H1 (cell line): ENCODE data around the gene RTEL1. TPM values are rescaled to one million over a fixed set of nuclear protein-coding genes. Genes with fewer than 3 reads are reported as not detected.

ENCODE experiments used
- CTCF ChIA-PET: fragments of 300-600 bp; sonication (Branson Sonifier 250); formaldehyde crosslinking; loops from one replicate; lab custom pipeline; 2021; ENCODE audit not compliant: partially characterized antibody; lab: Charles Lee
- POLR2A ChIA-PET: fragments of 300-600 bp; sonication (Branson Sonifier 250); formaldehyde crosslinking; loops from one replicate; lab custom pipeline; 2021; ENCODE audit warnings: inconsistent platforms; ENCODE audit not compliant: partially characterized antibody; lab: Charles Lee
- DNase-seq, 2 experiments: peaks; one replicate each; pipeline versions ENCODE4 v3.0.0 to v3.0.0-alpha.2; 2010 to 2022; ENCODE audit warnings: low spot score in 2 of 2, low read depth in 1 of 2, mixed read lengths in 1 of 2
- FAIRE-seq: peaks from 2 replicates; lab custom pipeline; 2011; peaks lifted over from hg19 to GRCh38; lab: Jason Lieb, UNC
- H2AFZ ChIP-seq: 2 replicates; pipeline ENCODE4 v1.8.1; 2012; ENCODE audit warnings: low read length, inconsistent platforms
- H2AK5ac ChIP-seq: 2 replicates; pipeline ENCODE4 v1.6.1; 2013; ENCODE audit warnings: low read depth, low read length
- H2BK120ac ChIP-seq: replicated peaks from 2 replicates; pipeline ENCODE3; 2013; ENCODE audit warnings: low read depth, low read length, inconsistent platforms
- H2BK12ac ChIP-seq: 2 replicates; pipeline ENCODE4 v1.6.1; 2013; ENCODE audit warnings: low read depth, low read length
- H2BK15ac ChIP-seq: 2 replicates; pipeline ENCODE4 v1.6.1; 2013; ENCODE audit warnings: low read length
- H2BK20ac ChIP-seq: 2 replicates; pipeline ENCODE4 v1.6.1; 2013; ENCODE audit warnings: low read length
- H2BK5ac ChIP-seq: 2 replicates; pipeline ENCODE4 v1.6.1; 2013; ENCODE audit warnings: low read depth, low read length
- H3K14ac ChIP-seq: 2 replicates; pipeline ENCODE4 v1.6.1; 2013; ENCODE audit warnings: inconsistent platforms; ENCODE audit not compliant: insufficient read length
- H3K18ac ChIP-seq: 2 replicates; pipeline ENCODE4 v1.6.1; 2013; ENCODE audit warnings: low read length; ENCODE audit errors: extremely low read depth
- H3K23ac ChIP-seq: 2 replicates; pipeline ENCODE4 v1.6.1; 2013; ENCODE audit warnings: inconsistent platforms; ENCODE audit not compliant: insufficient read length
- H3K23me2 ChIP-seq: 2 replicates; pipeline ENCODE4 v1.6.1; 2013; ENCODE audit warnings: low read depth, low read length
- H3K27ac ChIP-seq: 2 replicates; pipeline ENCODE4 v1.6.1; 2011; ENCODE audit warnings: low read depth, low read length, inconsistent platforms
- H3K27me3 ChIP-seq, 4 experiments: replicated peaks in 1 of 4; 1 replicate in 1 of 4; 2 replicates in 3 of 4; pipeline versions ENCODE4 v1.6.1 to v1.8.1; 2011 to 2013; ENCODE audit warnings: low read length in 3 of 4, mild to moderate bottlenecking in 3 of 4, inconsistent platforms in 2 of 4, mixed read lengths in 2 of 4, moderate library complexity in 1 of 4; ENCODE audit not compliant: control insufficient read depth in 3 of 4, insufficient read depth in 3 of 4; ENCODE audit errors: extremely low read depth in 1 of 4
- H3K36me3 ChIP-seq, 4 experiments: 2 replicates each; pipeline versions ENCODE4 v1.6.1 to v1.8.1; 2011 to 2013; ENCODE audit warnings: mild to moderate bottlenecking in 4 of 4, low read length in 3 of 4, moderate library complexity in 2 of 4, control low read depth in 1 of 4, inconsistent platforms in 1 of 4; ENCODE audit not compliant: insufficient read depth in 4 of 4, control insufficient read depth in 2 of 4
- H3K4ac ChIP-seq: replicated peaks from 2 replicates; pipeline ENCODE3; 2013; ENCODE audit warnings: low read length, low read depth, mixed read lengths, inconsistent platforms; ENCODE audit not compliant: insufficient read length
- H3K4me1 ChIP-seq, 4 experiments: replicated peaks in 1 of 4; 1 replicate in 1 of 4; 2 replicates in 3 of 4; pipeline versions ENCODE4 v1.6.1 to v1.8.1; 2011 to 2013; ENCODE audit warnings: low read length in 3 of 4, inconsistent platforms in 2 of 4, mixed read lengths in 1 of 4; ENCODE audit not compliant: insufficient read depth in 4 of 4, control insufficient read depth in 3 of 4
- H3K4me2 ChIP-seq, 2 experiments: 2 replicates each; pipeline versions ENCODE4 v1.6.1 to v1.8.1; 2011 to 2013; ENCODE audit warnings: low read depth in 2 of 2, low read length in 2 of 2, control low read depth in 1 of 2, inconsistent platforms in 1 of 2, mild to moderate bottlenecking in 1 of 2; ENCODE audit not compliant: insufficient read depth in 1 of 2
- H3K4me3 ChIP-seq, 4 experiments: fragments of 200-600, 300-600 bp in 1 of 4; sonication (generic), shearing (Covaris generic), sonication (Bioruptor Twin) in 1 of 4; 2 replicates each; pipeline versions ENCODE4 v1.5.1 to v1.8.1; 2011 to 2016; ENCODE audit warnings: low read length in 4 of 4, low read depth in 3 of 4, control low read depth in 2 of 4, inconsistent platforms in 2 of 4, mild to moderate bottlenecking in 2 of 4, mixed read lengths in 1 of 4, moderate library complexity in 1 of 4; ENCODE audit not compliant: insufficient read depth in 2 of 4; ENCODE audit errors: extremely low read depth in 1 of 4
- H3K56ac ChIP-seq: replicated peaks from 2 replicates; pipeline ENCODE3; 2013; ENCODE audit warnings: low read depth, mild to moderate bottlenecking, mixed read lengths, low read length, inconsistent platforms; ENCODE audit not compliant: insufficient read length
- H3K79me1 ChIP-seq: 2 replicates; pipeline ENCODE4 v1.6.1; 2013; ENCODE audit warnings: low read depth, low read length, control low read depth
- H3K79me2 ChIP-seq, 2 experiments: 2 replicates each; pipeline versions ENCODE4 v1.6.1 to v1.8.1; 2012 to 2013; ENCODE audit warnings: low read length in 2 of 2, mild to moderate bottlenecking in 2 of 2, inconsistent platforms in 1 of 2; ENCODE audit not compliant: insufficient read depth in 2 of 2, control insufficient read depth in 1 of 2
- H3K9ac ChIP-seq, 4 experiments: replicated peaks in 1 of 4; 1 replicate in 1 of 4; 2 replicates in 3 of 4; pipeline versions ENCODE4 v1.6.1 to v1.8.1; 2011 to 2013; ENCODE audit warnings: low read depth in 3 of 4, low read length in 3 of 4, control low read depth in 2 of 4, mild to moderate bottlenecking in 2 of 4, moderate library complexity in 2 of 4, inconsistent platforms in 1 of 4; ENCODE audit errors: extremely low read depth in 1 of 4
- H3K9me3 ChIP-seq, 2 experiments: 2 replicates each; pipeline versions ENCODE4 v1.6.1 to v1.8.1; 2012 to 2013; ENCODE audit warnings: mild to moderate bottlenecking in 2 of 2, moderate library complexity in 2 of 2, control low read depth in 1 of 2, inconsistent platforms in 1 of 2, low read depth in 1 of 2, low read length in 1 of 2, mixed read lengths in 1 of 2; ENCODE audit not compliant: insufficient read depth in 2 of 2
- H4K20me1 ChIP-seq, 2 experiments: replicated peaks in 1 of 2; 2 replicates each; pipeline versions ENCODE3 to v1.8.1; 2011 to 2013; ENCODE audit warnings: inconsistent platforms in 2 of 2, low read length in 2 of 2, mild to moderate bottlenecking in 1 of 2; ENCODE audit not compliant: insufficient read depth in 2 of 2, control insufficient read depth in 1 of 2
- H4K5ac ChIP-seq: 2 replicates; pipeline ENCODE4 v1.6.1; 2013; ENCODE audit warnings: low read length, low read depth, mixed read lengths, inconsistent platforms; ENCODE audit not compliant: insufficient read length
- H4K8ac ChIP-seq: 2 replicates; pipeline ENCODE4 v1.8.0; 2013; ENCODE audit warnings: mild to moderate bottlenecking, moderate library complexity, low read length, inconsistent platforms; ENCODE audit not compliant: insufficient read depth; ENCODE audit errors: extremely low read depth
- H4K91ac ChIP-seq: replicated peaks from 2 replicates; pipeline ENCODE3; 2013; ENCODE audit warnings: low read length, mixed read lengths, inconsistent platforms; ENCODE audit not compliant: insufficient read length
- ASH2L ChIP-seq: fragments of 200-600, 300-600 bp; sonication (generic); IDR thresholded peaks from one replicate; pipeline ENCODE4 v1.7.1; 2017; ENCODE audit warnings: low read length
- CHD1 ChIP-seq: IDR thresholded peaks from 2 replicates; pipeline ENCODE4 v1.6.1; 2012; ENCODE audit warnings: low read depth, low read length, improper control_type of control experiment
- CTBP2 ChIP-seq: IDR thresholded peaks from 2 replicates; pipeline ENCODE4 v1.7.0; 2011; ENCODE audit warnings: borderline replicate concordance, mild to moderate bottlenecking, moderate library complexity, mixed read lengths, low read length; ENCODE audit not compliant: insufficient read depth, insufficient read length
- GTF2F1 ChIP-seq: IDR thresholded peaks from 2 replicates; pipeline ENCODE4 v1.6.1; 2012; ENCODE audit warnings: low read depth, low read length, improper control_type of control experiment, borderline replicate concordance
- HDAC6 ChIP-seq: IDR thresholded peaks from one replicate; pipeline ENCODE4 v1.7.1; 2012; ENCODE audit warnings: low read depth, mild to moderate bottlenecking, inconsistent platforms, low read length, moderate library complexity
- JUN ChIP-seq: IDR thresholded peaks from 2 replicates; pipeline ENCODE4 v1.6.1; 2011; ENCODE audit warnings: low read depth, mild to moderate bottlenecking, improper control_type of control experiment, low read length
- PHF8 ChIP-seq: fragments of 200-600 bp; sonication (generic); conservative IDR thresholded peaks from 2 replicates; pipeline ENCODE4 v1.7.1; 2012; ENCODE audit warnings: low read depth, mild to moderate bottlenecking, inconsistent platforms, low read length, moderate library complexity
- POLR2A ChIP-seq, 2 experiments: IDR thresholded peaks; 1 replicate in 1 of 2; 2 replicates in 1 of 2; pipeline ENCODE4 v1.6.1; 2011; ENCODE audit warnings: low read depth in 2 of 2, low read length in 2 of 2, mild to moderate bottlenecking in 2 of 2; ENCODE audit errors: control extremely low read depth in 1 of 2
- RFX5 ChIP-seq: IDR thresholded peaks from 2 replicates; pipeline ENCODE4 v1.6.1; 2011; ENCODE audit warnings: low read depth, low read length, improper control_type of control experiment, borderline replicate concordance
- SIX5 ChIP-seq: IDR thresholded peaks from 2 replicates; pipeline ENCODE4 v1.6.1; 2011; ENCODE audit warnings: mild to moderate bottlenecking, low read depth, low read length
- WGBS, 2 experiments: shearing (Covaris generic) in 1 of 2; methylation state at CpG; one replicate each; pipeline versions ENCODE4 v1.1.6 to v1.1.7; 2013 to 2015; ENCODE audit warnings: low lambda C conversion rate in 2 of 2, mixed read lengths in 2 of 2, inconsistent platforms in 1 of 2, low coverage in 1 of 2, missing lambda C conversion rate in 1 of 2; ENCODE audit not compliant: insufficient replicate concordance in 2 of 2, insufficient coverage in 1 of 2, insufficient read length in 1 of 2; ENCODE audit errors: extremely low coverage in 1 of 2, missing lambda C conversion rate in 1 of 2; 5-methylcytosine and 5-hydroxymethylcytosine counted together
- polyA plus RNA-seq, 7 experiments: library from polyadenylated mRNA; depleted of rRNA in 3 of 7; stranded (reverse) in 5 of 7; unstranded in 2 of 7; fragments of >200 nt in 5 of 7; fragments of 200-250 nt in 2 of 7; gene quantifications; 1 replicate in 5 of 7; 2 replicates in 1 of 7; 4 replicates in 1 of 7; pipeline versions ENCODE4 v1.2.1 to v1.2.3, GENCODE V29; 2011 to 2013; ENCODE audit warnings: missing spikeins in 2 of 7, mixed read lengths in 2 of 7
- total RNA-seq: library from RNA; stranded (reverse); fragmentation: NEBNext Ultra II Directional; extraction: Animal tissue kit (Norgen Biotek cat#: 25700); gene quantifications from 2 replicates; pipeline ENCODE4 v1.2.1, GENCODE V29; 2021
- TF ChIP-seq, protein P1 (sequence below): IDR thresholded peaks from 2 replicates; pipeline ENCODE4 v1.6.1; 2012; ENCODE audit warnings: inconsistent platforms

Gene RTEL1
- total and polyA plus RNA-seq, 2 of the 8 experiments (the other 6 are each of a cell fraction or from before 2014, with no cell fraction given) = 16.2 to 37.1 TPM

DNA sequence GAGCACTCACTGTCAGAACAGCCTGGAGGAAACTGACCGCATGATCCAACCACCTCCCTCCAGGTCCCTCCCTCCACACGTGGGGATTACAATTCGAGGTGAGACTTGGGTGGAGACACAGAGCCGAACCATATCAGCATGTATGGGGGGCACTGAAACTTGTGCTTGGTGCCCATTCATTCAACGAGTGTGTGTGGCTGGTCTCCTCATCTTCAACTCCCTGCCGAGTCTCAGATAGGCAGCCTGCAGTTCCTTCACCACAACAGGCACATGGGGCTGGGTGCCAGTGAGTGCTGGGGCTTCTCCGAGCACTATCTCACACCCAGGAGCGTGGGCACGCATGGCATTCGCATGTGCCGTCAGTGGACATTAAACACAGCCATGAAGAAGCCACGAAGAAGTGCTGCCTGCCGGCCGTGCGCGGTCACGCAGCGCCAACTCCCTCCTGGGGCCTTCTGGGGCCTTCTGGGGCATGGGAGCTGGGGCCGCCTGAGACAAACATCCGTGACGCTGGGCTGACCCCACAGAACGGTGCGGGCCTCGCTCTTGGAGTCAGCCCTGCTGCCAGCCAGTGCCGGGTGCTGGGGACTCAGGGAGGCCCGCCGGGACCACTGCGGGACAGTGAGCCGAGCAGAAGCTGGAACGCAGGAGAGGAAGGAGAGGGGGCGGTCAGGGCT, 714 bp upstream of the RTEL1 start:
- no peaks in the 10 kb centered on the region for H3K9me3 ChIP-seq
- no peak overlapping the region for H2BK20ac ChIP-seq
- no peak overlapping the region for H3K23ac ChIP-seq
- DNase-seq (no peak), FAIRE-seq (no peak)
- ChIA-PET POLR2A (interaction anchor here (0.7 to 1.9 kb wide), 13 partner anchors 10 to 207 kb away, joined by 3 to 15 read pairs (median 4); partner anchors contain the start of genes ARFRP1, PPDPF, TPD52L2 and ZGPAT), CTCF (interaction anchor here (1.0 to 1.3 kb wide), 3 partner anchors 12 to 112 kb away, joined by 3 to 4 read pairs (median 3); no protein-coding TSS in a partner anchor)
- peak overlapping the region in 3 of 4 experiments; percentile 56 to 62 (median 57); a peak in 4 of 7 replicates for H3K9ac ChIP-seq
- H2BK5ac ChIP-seq = peak overlapping the region; percentile 35; the same call in 1 of the 2 replicates
- peaks cover 0 to 9% of the 10 kb centered on the region in 2 experiments; a peak in 1 of 4 replicates for H3K79me2 ChIP-seq
- no peak overlapping the region; the same call in 1 of the 2 replicates for H3K27ac ChIP-seq
- peaks cover 0 to 7% (median 3%) of the 10 kb centered on the region in 4 experiments; a peak in 4 of 8 replicates for H3K36me3 ChIP-seq
- H3K4ac ChIP-seq = peak overlapping the region; percentile 46
- H2AK5ac ChIP-seq = peak overlapping the region; percentile 67; the same call in 1 of the 2 replicates
- peak overlapping the region; percentile 75 to 96 (median 84); a peak in 7 of 8 replicates for H3K4me3 ChIP-seq
- no peak overlapping the region for H3K14ac ChIP-seq
- no peaks in the 10 kb centered on the region for H3K27me3 ChIP-seq
- peak overlapping the region; percentile 76 to 81 for H3K4me2 ChIP-seq
- peaks cover 0 to 16% (median 14%) of the 10 kb centered on the region in 4 experiments; a peak in 6 of 7 replicates for H3K4me1 ChIP-seq
- 88% methylated on average over 29 of the region's 31 CpGs; no CpG with 5 or more reads in 1 of the 2 experiments for WGBS, 2 experiments
- H3K79me1 ChIP-seq = no peaks in the 10 kb centered on the region; the same call in 1 of the 2 replicates
- peak overlapping the region; percentile 51 for H4K5ac ChIP-seq
- peak overlapping the region; percentile 34 for H4K91ac ChIP-seq
- H4K20me1 ChIP-seq = peaks cover 2% of the 10 kb centered on the region in 2 experiments
- no peak overlapping the region for H2BK120ac ChIP-seq
- peak overlapping the region; percentile 96 for H4K8ac ChIP-seq
- 0 out of 2 replicates have a peak overlapping the region, but pooled peaks have one; percentile 53 for H2BK15ac ChIP-seq
- H3K56ac ChIP-seq = no peak overlapping the region
- H2BK12ac ChIP-seq = no peak overlapping the region; the same call in 1 of the 2 replicates
- H3K18ac ChIP-seq = no peak overlapping the region; the same call in 1 of the 2 replicates
- no peak overlapping the region for H2AFZ ChIP-seq
- peaks cover 13% of the 10 kb centered on the region for H3K23me2 ChIP-seq
- no peak for TF ChIP-seq SIX5
- TF ChIP-seq POLR2A (IDR thresholded peaks at IDR 0.05; ENCODE audit: control extremely low read depth in 1 of 2, low read depth in 2 of 2, low read length in 2 of 2) = no peak
- no peak for TF ChIP-seq CTBP2
- TF ChIP-seq HDAC6 = no peak
- no peak for TF ChIP-seq ASH2L
- no peak for TF ChIP-seq JUN
- no peak for TF ChIP-seq RFX5
- TF ChIP-seq, protein P1, sequence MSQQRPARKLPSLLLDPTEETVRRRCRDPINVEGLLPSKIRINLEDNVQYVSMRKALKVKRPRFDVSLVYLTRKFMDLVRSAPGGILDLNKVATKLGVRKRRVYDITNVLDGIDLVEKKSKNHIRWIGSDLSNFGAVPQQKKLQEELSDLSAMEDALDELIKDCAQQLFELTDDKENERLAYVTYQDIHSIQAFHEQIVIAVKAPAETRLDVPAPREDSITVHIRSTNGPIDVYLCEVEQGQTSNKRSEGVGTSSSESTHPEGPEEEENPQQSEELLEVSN = no peak
- TF ChIP-seq GTF2F1 = no peak
- no peak for TF ChIP-seq CHD1
- no peak for TF ChIP-seq PHF8
